Activated CD4-positive, alpha-beta T cell treated with anti-CD3 and anti-CD28 coated beads, Interleukin-2, amount 50 U/mL, for 48 hours (primary cell): ENCODE data around the gene SLC39A11.
"Not testable (repeated sequence)": the region's sequence is repeated elsewhere in the genome, so short reads cannot be mapped to it uniquely, and the experiment has no call there.

Source experiments
- DNase-seq, 2 experiments: peaks; one replicate each; pipeline ENCODE4 v3.0.0-alpha.2; 2020

Gene SLC39A11

GRCh38 chr17:72640415-72641165 is 451.9 kb downstream of the SLC39A11 start:
- no peak for DNase-seq

- no peak for DNase-seq
Measured at GRCh38 chr17:72639711-72640110, 452.8 kb downstream of the SLC39A11 start.

- DNase-seq = not testable (repeated sequence)
Measured at GRCh38 chr17:72638932-72639331, 453.6 kb downstream of the SLC39A11 start.

GRCh38 chr17:72635034-72635635 is 457.4 kb downstream of the SLC39A11 start:
- DNase-seq = no peak

DNA sequence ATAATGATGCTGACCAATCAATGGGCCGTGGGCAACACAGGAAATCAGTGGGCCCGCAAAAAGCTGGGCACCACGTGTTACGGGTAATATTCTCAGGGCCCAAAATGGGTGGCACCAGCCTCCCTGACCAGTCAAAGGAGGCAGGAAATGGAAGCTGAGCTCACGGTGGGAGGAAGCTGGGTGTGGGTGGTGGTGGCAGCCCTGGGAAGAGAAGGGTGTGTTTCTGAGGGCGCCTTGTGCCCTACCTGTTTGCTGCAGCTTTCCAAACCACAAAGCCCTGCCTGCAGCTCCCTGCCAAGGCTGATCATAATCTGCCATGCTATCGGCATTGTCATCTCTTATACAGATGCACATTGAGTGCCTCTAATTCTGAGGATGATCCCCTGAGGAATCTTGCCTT is 457.9 kb downstream of the SLC39A11 start:
- peak in 1 of 2 experiments; percentile 19 for DNase-seq

GRCh38 chr17:72631949-72632684 is 460.4 kb downstream of the SLC39A11 start:
- DNase-seq = no peak

GRCh38 chr17:72631568-72631948 is 460.9 kb downstream of the SLC39A11 start:
- no peak for DNase-seq

DNA sequence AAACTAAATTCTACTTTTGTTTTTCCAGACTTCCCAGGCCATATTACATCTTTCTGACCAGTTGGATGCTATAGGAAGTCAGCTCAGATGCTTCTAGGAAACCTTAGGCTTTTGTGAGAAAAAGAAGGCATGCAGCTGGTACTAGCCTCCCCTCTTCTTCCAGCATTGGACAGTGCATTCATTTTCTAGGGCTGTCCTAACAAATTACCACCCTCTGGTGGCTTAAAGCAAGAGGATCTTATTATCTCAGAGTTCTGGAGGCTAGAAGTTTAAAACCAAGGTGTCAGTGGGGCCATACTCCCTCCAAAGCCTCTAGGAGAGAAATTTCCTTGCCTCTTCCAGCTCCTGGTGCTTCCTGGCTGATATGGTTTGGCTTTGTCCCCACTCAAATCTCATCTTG is 467.8 kb downstream of the SLC39A11 start:
- no peak for DNase-seq

GRCh38 chr17:72624226-72624625 is 468.3 kb downstream of the SLC39A11 start:
- no peak for DNase-seq

DNA sequence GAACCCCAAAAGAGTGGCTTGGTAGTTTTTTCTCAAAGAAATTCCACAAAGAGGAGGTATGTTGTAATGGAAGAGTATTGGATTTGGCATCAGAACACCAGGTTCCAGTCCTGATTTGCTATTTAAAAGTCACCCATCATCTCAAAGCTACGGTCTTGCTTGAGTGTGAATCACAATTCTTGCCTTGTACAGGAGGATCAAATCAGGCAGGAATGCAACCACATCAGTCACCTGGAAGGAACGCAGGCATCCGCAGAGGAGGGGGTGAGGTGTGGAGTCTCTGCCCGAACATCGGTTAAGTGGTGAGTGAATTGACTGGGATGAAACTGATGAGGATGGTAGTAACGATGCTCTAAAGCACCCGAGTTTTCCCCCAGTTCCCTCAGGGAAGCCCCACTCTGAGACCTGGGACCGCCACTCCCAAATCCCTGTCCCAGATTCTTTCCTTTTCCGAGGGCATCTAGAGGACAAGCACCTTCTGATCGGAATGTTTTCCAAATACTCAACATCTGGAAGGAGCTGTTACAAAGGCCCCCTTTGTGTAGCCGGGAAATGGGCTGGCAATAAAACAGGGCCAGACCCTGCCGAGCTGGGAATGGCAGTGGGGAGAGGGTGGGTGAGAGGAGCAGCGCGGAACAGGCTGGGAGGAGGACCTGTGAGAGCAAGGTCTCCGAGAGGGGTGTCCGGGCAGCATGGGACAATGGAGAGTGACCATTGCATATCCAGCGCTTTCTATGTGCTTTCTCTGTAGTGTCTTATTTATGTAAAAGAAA is 469.6 kb downstream of the SLC39A11 start:
- no peak for DNase-seq

DNA sequence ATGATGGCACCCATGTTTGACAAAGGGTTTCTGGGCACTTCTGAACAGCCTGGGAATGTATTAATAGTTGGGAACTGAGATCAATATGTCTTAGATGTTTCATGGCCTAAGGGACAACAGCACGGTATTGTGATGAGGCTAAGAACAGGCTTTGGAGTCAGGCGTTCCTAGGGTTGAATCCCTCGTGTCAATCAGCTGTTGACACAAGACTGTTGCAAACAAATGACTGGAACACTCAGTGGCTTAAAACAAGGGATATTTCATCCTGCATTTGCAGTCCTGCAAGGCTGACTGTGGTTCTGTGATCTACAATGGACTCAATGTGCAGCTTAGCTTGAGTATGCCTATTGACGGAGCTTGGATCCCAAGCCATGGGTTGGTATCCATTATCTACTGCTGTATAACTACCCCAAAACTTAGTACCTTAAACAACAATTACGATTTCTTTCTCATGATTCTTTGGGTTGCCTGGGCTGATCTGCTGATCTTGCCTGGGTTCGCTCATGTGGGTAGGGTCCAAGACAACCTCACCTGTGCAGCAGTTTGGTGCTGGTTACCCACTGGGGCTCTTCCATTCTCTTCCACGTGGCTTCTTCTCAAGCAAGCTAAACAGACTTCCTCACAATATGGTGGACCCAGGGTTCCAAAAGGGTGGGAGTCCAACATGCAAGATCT is 472.4 kb downstream of the SLC39A11 start:
- DNase-seq = no peak

- peak; percentile 24 to 36 for DNase-seq
Measured at GRCh38 chr17:72618001-72618509, 474.4 kb downstream of the SLC39A11 start.

- no peak for DNase-seq
Measured at GRCh38 chr17:72617557-72617956, 474.9 kb downstream of the SLC39A11 start.

DNA sequence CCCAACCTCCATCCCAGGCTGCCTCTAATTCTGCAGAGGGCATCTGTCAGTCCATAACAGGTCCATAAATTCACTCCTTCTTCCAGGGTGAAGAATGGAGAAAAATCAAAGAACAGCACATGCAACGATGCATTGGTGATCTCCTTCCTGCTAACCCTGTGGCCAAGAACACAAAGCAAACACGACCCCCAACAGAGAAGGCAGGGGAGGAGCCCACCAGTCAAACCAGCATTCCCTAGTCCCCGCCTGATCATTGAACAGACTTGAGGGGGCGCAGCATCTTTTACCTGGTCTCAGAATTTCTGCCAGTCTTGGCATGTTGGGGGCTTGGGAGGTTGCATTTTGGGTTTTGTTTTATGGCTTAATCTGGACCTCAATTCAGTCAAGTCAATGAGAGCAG is 476.0 kb downstream of the SLC39A11 start:
- no peak for DNase-seq

DNA sequence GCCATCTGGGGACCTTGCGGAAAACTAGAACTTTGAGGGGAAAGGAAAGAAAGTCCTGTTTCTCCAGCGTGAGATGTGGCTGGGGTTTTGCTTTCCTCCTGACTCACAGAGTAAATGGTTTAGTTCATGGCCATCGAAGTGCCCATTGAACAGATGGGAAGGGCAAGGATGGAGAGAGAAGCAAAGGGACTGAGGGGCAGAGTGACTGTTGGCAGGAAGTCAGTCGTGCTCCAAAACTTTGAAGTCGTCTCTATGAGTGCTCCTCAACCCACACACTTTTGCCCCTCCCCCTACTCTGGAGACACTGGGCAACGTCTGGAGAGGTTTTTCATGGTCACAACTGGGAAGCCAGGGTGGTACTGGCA is 476.9 kb downstream of the SLC39A11 start:
- no peak for DNase-seq

DNA sequence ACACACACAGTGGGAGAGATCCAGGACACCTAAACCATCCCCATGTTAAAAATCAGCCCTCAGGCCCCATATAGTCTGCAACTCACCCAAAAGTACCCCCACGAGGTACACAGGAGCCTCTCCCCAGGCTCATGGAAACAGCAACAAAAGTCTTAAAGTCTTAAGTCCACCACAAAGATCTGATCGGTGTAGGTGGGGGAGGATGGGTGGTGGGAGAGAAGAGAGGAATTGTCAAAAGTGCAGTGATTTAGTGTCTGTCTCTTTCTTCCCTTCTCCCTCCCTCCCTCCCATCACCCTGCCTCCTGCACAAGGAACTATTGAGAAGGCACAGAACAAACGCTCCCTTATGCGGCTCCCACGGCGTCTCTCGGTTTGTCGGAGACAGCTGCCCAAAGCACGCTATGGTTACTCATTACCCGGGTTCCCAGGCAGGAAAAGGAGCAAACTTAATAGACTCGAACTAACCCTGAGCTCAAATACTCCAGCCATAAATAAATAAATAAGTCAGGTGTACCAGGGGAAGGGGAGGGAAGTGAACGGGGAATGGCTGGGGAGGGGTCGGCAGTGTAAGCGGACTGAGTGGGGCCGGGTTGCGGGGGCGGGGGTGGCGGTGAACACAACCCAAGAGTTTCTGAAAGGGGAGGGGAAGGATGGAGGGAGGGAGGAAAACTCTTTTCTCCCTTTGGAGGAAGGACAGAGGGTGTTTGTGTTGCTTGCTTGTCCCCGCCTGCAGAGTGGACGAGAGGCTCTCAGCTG is 477.4 kb downstream of the SLC39A11 start:
- no peak for DNase-seq

GRCh38 chr17:72614476-72614870 is 478.0 kb downstream of the SLC39A11 start:
- DNase-seq = no peak

DNA sequence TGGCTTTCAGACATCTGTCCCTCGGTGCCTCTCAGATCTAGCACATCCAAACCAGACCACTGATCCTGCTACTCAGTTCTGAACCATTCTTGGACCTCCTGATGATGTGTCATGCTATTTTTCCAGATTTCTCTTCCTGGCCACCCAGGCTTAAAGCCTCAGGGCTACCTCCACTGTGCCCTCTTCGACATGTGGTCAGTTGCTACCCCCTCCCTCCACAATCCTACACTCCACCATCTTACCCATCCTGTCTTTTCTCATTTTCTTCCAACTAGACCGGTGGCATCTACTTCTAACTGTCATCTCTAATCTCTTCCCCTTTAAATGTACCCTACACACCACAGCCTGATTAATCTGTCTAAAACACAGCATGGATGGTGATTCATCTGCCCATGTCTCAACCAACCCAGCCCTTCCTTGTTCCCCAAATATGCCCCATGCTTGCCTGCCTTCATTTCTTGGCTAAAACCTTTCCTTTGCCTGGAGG is 478.6 kb downstream of the SLC39A11 start:
- DNase-seq = no peak

DNA sequence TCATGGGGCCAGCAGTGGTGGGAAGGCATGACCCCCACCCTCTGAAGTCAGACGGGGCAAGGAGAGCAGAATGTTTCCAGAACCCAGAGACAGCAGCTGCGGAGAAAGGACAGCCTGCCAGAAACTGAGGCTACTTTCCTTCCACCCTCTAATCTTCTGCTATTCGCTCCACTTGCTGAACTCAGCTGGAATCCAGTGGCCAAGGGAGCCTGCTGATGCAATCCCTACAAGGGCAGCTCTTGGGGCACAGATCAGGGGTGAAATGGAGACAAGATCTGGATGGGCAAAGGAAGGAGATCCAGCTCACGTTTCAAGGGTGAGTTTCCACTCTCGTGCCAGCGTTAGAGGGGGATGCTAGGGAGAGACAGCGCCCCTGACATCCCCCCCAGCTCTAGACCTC is 479.1 kb downstream of the SLC39A11 start:
- DNase-seq = no peak

GRCh38 chr17:72611172-72611571 is 481.3 kb downstream of the SLC39A11 start:
- DNase-seq = no peak

- no peak for DNase-seq
Measured at GRCh38 chr17:72609501-72609900, 483.0 kb downstream of the SLC39A11 start.

DNA sequence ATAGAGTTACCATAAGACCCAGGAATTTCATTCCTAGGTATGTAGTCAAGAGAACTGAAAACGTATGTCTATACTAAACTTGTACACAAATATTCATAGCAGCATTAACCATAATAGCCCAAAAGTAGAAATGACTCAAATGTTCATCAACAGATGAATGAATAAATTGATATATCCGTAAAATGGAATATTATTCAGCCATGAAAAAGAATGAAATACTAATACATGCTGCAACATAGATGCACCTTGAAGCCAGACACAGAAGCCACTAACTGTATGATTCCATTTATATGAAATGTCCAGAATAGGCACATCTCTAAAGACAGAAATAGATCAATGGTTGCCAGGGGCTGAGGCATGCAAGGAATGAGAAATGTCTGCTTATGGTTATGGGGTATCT is 484.1 kb downstream of the SLC39A11 start:
- DNase-seq = no peak
